Hindlimb muscle (tissue), 1 donor: ENCODE data around the gene SNX11. TPM values are rescaled to one million over a fixed set of nuclear protein-coding genes. Genes with fewer than 3 reads are reported as not detected.

Experiments
- DNase-seq: peaks from one replicate; pipeline ENCODE4 v3.0.0-alpha.2; 2013
- polyA plus RNA-seq: library from polyadenylated mRNA; unstranded; fragments of 120-200 nt; gene quantifications from one replicate; pipeline ENCODE4 v1.2.1, GENCODE V29; 2013; ENCODE audit not compliant: insufficient read length

The SNX11 gene
- polyA plus RNA-seq, 1 donor = 11.8 TPM

GRCh38 chr17:48100591-48101011 is 7.0 kb upstream of the SNX11 start:
- peak; percentile 71 for DNase-seq

- peak; percentile 97 for DNase-seq
Measured at GRCh38 chr17:48101012-48101720, 6.4 kb upstream of the SNX11 start, which contains the start of gene CBX1. Gene CBX1 (minus strand): TSS chr17:48101478. CDS start chr17:48077004, 24,474 bp downstream.

DNA sequence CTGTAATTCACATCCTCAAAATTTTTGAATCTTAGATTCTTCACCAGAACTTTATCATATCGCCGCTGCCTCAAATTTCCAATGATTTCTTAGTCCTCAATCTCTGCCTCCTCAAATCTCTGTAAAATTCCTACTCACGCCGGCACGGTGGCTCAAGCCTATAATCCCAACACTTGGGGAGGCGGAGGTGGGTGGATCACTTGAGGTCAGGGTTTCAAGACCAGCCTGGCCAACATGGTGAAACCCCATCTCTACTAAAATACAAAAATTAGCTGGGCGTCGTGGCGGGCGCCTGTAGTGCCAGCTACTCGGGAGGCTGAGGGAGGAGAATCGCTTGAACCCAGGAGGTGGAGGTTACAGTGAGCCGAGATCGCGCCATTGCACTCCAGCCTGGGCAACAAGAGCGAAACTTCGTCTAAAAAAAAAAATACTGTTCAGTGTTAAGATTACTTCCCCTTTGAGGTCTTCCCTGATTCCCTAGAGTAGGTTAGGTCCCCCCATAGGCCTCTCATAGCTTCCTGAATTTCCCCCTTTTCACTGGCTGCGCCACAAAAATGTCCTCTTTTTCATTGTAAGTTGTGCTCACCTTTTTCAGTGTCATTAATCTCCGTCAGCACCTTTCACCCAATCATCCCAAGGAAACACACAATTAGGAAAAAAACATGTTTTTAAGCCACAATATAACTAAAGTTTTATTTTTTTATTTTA is 5.4 kb upstream of the SNX11 start:
- DNase-seq = no peak

GRCh38 chr17:48102798-48103715 is 4.5 kb upstream of the SNX11 start:
- no peak for DNase-seq

DNA sequence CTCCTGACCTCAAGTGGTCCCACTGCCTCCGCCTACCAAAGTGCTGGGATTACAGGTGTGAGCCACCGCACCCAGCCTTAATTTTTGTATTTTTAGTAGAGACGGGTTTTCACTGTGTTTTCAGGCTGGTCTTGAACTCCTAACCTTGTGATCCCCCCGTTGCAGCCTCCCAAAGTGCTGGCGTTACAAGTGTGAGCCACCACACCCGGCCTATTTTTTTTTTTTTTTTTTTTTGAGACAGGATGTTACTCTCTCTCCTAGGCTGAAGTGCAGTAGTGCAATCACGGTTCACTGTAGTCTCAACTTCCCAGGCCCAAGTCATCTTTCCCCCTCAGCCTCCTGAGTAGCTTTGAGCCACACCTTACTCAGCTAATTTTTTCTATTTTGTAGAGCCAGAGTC is 3.1 kb upstream of the SNX11 start:
- no peak for DNase-seq

DNA sequence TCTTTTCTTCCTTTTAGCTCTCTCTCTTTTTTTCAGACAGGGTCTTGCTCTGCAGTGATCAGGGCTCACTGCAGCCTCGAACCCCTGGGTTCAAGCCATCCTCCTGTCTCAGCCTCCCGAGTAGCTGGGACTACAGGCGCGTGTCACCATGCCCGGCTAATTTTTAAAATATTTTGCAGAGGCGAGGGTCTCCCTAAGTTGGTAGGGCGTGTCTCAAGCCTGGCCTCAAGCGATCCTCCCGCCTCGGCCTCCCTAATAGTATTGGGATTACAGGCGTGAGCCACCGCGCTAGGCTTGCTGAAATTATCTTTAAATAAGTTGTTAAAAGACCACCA is 797 bp upstream of the SNX11 start:
- DNase-seq = no peak

DNA sequence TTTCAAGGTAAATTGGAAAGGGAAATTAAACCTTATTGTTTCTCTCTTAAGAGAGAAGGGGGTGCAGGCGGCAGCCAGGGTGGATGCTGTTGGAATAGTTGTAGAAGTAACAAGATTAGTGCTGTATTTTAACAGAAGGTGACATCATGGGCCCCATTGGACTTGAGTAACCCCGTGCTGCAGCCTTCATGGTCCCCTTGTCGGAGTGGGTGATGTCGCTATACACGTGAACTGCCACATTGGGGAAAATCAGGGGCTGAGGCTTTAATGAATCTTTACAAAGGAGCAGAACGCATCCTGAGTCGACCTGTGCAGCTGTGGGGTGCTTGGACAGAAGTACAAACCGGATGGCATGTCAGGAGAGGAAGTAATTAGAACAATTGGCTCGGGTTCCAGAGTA is 3.2 kb downstream of the SNX11 start:
- DNase-seq = no peak

DNA sequence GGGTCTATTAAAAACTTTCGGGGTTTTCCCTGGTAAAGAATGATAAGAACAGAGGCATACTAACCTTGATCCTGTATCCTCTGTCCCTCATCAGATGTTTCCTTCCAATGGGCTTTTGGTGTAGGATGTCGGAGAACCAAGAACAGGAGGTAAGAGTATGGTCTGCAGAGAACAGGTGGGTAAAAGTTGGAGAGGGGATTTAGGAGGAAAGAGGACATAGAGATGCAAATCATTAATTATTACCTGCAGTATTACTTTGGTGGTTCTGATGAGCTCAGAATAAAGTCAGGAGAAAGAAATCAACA is 4.3 kb downstream of the SNX11 start:
- no peak for DNase-seq

DNA sequence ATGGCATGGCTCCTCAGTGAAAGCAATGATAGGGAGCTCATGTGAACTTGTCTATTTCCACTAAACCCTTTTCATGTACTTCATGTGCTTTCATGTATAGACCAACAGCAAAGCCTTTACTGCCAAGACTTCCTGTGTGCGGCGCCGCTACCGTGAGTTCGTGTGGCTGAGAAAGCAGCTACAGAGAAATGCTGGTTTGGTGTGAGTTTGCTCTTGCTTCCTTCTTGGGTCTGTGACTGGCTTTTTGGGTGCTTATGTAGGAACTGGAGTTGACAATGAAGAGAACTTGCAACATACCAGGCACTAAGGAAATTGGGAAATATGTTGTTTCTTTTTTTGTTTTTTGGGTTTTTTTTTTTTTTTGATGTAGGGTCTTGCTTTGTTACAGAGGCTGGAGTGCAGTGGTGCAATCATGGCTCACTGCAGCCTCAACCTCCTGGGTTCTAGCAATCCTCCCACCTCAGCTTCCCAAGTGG is 5.7 kb downstream of the SNX11 start:
- DNase-seq = no peak

GRCh38 chr17:48121923-48122664 is 14.5 kb downstream of the SNX11 start:
- no peak for DNase-seq

- no peak for DNase-seq
Measured at GRCh38 chr17:48122665-48123045, 15.1 kb downstream of the SNX11 start.

DNA sequence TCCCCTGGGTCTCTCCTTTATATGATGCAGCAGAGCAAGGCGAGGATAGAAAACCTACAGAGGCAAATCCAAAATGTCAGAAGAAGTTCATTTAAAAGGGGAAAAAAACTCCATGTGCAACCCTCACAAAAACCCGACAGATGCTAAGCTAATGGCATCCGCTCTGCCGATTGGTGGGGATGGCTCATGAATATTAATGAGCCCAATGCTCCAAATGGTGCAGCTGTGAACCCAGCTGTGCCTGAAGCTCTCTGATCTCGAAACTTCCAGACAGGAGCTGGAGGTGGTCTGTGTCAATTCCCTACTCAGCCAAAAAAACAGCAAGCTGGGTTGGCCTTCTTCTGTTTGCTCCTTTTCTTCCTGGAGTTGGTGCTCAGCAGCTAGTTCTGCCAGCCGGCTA is 15.5 kb downstream of the SNX11 start:
- DNase-seq = no peak

GRCh38 chr17:48123776-48124388 is 16.3 kb downstream of the SNX11 start:
- DNase-seq = no peak

GRCh38 chr17:48125829-48126531 is 18.4 kb downstream of the SNX11 start:
- DNase-seq = no peak

DNA sequence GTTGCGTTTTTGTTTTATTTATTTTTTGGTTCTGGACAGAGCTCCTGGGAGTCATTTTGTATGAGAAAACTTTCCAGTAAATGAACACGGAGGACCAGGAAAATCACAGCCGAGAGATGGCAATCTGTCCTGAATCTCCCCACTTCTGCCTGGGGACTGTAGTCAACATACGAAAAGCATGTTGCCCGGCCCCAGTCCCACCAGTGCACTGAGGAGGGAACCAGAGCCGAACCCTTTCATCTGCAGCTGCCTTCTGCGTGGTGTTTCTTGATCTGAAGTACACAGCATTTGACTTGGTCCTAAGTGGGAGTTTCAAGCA is 18.9 kb downstream of the SNX11 start:
- DNase-seq = no peak

DNA sequence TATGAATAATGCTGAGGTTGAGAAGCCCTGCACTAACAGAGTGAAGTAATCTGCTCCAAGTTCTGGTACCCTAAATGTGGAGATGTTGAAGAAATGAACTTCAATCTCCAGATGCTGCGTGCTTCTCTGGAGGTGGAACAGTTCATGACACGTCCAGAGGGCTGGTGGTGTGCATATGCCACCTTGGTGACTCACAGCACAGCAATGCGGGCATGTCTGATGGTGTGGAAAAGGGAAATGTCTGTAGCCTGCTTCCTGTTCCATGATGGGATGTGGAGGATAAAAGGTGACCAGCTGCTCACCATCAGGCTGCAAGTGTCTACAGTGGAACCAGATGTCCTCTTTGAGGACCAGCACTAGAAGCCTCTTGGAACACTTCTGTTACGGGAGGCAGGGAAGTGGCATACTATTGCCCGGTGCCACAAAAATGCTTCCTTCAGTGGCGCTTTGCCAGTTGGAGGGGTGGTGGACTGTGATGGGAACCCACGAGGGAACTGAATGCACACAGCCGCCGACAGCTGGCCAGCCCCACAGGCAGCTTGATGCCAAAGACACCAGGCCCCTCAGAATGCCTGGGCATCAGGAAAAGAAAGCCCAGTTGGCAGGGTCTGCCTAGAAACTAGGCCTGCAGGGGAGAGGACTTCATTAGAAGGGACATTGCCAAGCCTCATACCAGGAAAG is 19.9 kb downstream of the SNX11 start:
- DNase-seq = no peak

- DNase-seq = no peak
Measured at GRCh38 chr17:48128400-48128799, 20.8 kb downstream of the SNX11 start.

- DNase-seq = no peak
Measured at GRCh38 chr17:48129981-48130380, 22.4 kb downstream of the SNX11 start.

- peak; percentile 70 for DNase-seq
Measured at GRCh38 chr17:48131216-48131824, 23.8 kb downstream of the SNX11 start.

GRCh38 chr17:48132385-48132784 is 24.8 kb downstream of the SNX11 start:
- no peak for DNase-seq
